NCI-H2171 treated with DMSO at 0.1 percent for 48 hours (cell line): ENCODE results near the gene CRMP1.
A peak's percentile ranks its signal among the peaks of the same experiment; 100 is the strongest.

Source experiments
- DNase-seq: peaks from one replicate; lab custom pipeline; 2025; lab: John Stamatoyannopoulos, UW

Gene CRMP1

GRCh38 chr4:5888222-5889001, 4.5 kb downstream of the CRMP1 start:
- peak; percentile 51 for DNase-seq

- peak; percentile 18 for DNase-seq
Measured at GRCh38 chr4:5887361-5888221, 5.3 kb downstream of the CRMP1 start.

- no peak for DNase-seq
Measured at GRCh38 chr4:5887011-5887360, 5.9 kb downstream of the CRMP1 start.

- DNase-seq: no peak
Measured at GRCh38 chr4:5885733-5886132, 7.2 kb downstream of the CRMP1 start.

GRCh38 chr4:5884796-5885195, 8.1 kb downstream of the CRMP1 start:
- DNase-seq: peak; percentile 12

- no peak for DNase-seq
Measured at GRCh38 chr4:5883916-5884315, 9.0 kb downstream of the CRMP1 start.

- DNase-seq: no peak
Measured at GRCh38 chr4:5882947-5883346, 9.9 kb downstream of the CRMP1 start.

- no peak for DNase-seq
Measured at GRCh38 chr4:5881340-5881739, 11.5 kb downstream of the CRMP1 start.

- DNase-seq: peak; percentile 24
Measured at GRCh38 chr4:5878359-5878758, 14.5 kb downstream of the CRMP1 start.

GRCh38 chr4:5877392-5877791, 15.5 kb downstream of the CRMP1 start:
- no peak for DNase-seq

GRCh38 chr4:5874811-5875449, 18.0 kb downstream of the CRMP1 start:
- DNase-seq: peak; percentile 19

GRCh38 chr4:5870701-5871100, 22.2 kb downstream of the CRMP1 start:
- peak; percentile 76 for DNase-seq

GRCh38 chr4:5869966-5870619, 22.8 kb downstream of the CRMP1 start:
- DNase-seq: peak; percentile 18

GRCh38 chr4:5867866-5868265, 25.0 kb downstream of the CRMP1 start:
- DNase-seq: peak; percentile 52

GRCh38 chr4:5866841-5867813, 25.8 kb downstream of the CRMP1 start:
- DNase-seq: peak; percentile 72

- no peak for DNase-seq
Measured at GRCh38 chr4:5865896-5866599, 26.8 kb downstream of the CRMP1 start.

- no peak for DNase-seq
Measured at GRCh38 chr4:5863461-5864113, 29.3 kb downstream of the CRMP1 start.

- no peak for DNase-seq
Measured at GRCh38 chr4:5858020-5858769, 34.7 kb downstream of the CRMP1 start.

- DNase-seq: no peak
Measured at GRCh38 chr4:5857199-5857598, 35.7 kb downstream of the CRMP1 start.
